Caki2 (cell line): Measurements from ENCODE around the gene CERT1. TPM values are rescaled to one million over a fixed set of nuclear protein-coding genes. Genes with fewer than 3 reads are reported as not detected.

Source experiments
- DNase-seq: peaks from one replicate; pipeline ENCODE4 v3.0.0-alpha.2; 2015; ENCODE audit warnings: low read depth
- in situ Hi-C: cut with HindIII; loops from 2 replicates; pipeline ENCODE4 v1.10.0; 2016; ENCODE audit warnings: low sequenced_read_pairs, low pct_unique_long_range_greater_than_20kb, mixed read lengths
- total RNA-seq: library from RNA; depleted of rRNA; stranded (reverse); fragments of >200 nt; shearing (Covaris generic); gene quantifications from 2 replicates; pipeline ENCODE4 v1.2.3, GENCODE V29; 2014; ENCODE audit warnings: low replicate concordance

CERT1 gene
- total RNA-seq, 1 experiment from 2014 or later = 11.0 TPM

DNA sequence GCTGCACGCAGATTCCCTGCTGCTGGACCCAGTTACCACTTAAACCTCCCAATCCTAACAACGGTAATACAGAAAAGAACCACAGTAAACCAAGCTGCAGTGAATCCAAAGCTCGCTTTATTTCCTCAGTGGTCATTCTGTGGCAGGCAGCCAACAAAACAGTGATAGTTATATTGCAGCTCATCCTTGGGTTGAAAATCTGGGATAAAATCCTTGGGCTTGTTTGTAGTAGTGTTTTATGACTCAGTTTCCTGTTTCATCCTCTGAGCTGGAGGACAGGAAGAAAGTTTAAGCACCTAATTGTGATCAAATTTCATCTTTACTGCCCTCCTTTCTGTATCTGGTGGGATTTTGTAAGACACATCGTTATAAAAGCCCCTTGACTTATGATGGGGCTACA lies 143.0 kb downstream of the CERT1 start:
- in situ Hi-C loops = no loop called here
- no peak for DNase-seq

DNA sequence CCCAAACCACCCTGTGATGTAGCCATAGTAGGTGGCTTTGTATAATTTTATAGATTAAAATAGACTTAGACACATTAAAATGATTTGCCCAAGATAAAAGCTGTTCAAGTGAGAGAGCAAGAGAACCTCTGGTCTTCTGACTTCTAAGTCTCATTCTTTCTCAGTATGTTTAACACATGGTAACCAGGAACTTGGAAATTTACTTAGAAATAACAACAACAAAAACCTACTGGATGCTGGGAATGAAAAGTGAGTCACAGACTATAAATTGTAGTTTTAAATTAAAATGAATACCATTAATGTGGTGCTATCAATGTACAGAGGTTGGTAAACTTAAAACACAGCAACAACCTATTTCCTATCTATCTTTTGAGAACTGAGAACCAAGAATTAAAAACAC lies 144.0 kb downstream of the CERT1 start:
- DNase-seq = no peak

GRCh38 chr5:75366787-75367186 lies 144.6 kb downstream of the CERT1 start:
- no peak for DNase-seq
- in situ Hi-C loops = no loop called here

More for the DNA sequence above, 144.0 kb downstream of the CERT1 start:
- in situ Hi-C loops = no loop called here

- in situ Hi-C loops = no loop called here
- no peak for DNase-seq
Observed at GRCh38 chr5:75365740-75366139, 145.7 kb downstream of the CERT1 start.

DNA sequence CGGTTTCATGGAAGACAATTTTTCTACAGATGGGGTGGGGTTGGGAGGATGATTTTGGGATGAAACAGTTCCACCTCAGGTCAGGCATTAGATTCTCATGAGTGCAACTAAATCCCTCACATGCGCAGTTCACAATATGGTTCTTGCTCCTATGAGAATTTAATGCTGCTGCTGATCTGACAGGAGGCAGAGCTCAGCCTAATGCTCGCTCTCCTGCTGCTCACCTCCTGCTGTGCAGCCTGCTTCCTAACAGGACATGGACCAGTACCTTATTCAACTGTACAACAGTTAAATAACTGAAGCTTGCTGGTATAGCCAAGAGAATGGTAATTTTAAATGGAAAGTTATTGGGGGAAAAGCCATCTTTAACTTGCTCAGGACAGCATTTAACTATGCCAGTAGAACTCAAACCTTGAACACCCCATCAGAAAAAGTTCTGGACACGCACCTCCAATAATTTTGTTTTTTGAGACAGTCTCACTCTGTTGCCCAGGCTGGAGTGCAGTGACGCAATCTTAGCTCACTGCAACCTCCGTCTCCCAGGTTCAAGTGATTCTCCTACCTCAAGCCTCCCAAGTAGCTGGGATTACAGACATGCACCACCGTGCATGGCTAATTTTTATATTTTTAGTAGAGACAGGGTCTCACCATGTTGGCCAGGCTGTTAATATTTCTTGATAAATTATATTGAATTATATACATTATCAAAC lies 146.7 kb downstream of the CERT1 start:
- in situ Hi-C loops = no loop called here
- no peak for DNase-seq

- DNase-seq = no peak
- in situ Hi-C loops = no loop called here
Observed at GRCh38 chr5:75363726-75364495, 147.5 kb downstream of the CERT1 start.

DNA sequence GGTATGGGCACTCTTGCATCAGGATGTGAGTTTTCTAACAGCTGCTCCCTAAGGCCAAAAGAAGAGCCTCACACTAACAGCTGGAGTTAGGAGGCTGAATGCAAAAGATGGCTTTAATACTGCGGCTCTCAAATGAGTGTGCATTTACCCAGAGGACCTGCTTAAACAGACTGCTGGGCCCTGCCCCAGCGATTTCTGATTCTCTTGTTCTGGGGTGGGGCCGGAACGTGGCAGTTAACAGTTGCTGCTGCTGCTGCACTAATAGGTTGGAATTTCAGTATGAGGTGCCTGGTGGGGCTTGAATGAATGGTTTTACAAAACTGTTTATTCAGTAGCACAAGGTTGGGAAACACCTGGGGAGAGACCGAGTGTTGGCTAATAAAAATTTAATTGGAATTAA lies 148.3 kb downstream of the CERT1 start:
- in situ Hi-C loops = no loop called here

DNA sequence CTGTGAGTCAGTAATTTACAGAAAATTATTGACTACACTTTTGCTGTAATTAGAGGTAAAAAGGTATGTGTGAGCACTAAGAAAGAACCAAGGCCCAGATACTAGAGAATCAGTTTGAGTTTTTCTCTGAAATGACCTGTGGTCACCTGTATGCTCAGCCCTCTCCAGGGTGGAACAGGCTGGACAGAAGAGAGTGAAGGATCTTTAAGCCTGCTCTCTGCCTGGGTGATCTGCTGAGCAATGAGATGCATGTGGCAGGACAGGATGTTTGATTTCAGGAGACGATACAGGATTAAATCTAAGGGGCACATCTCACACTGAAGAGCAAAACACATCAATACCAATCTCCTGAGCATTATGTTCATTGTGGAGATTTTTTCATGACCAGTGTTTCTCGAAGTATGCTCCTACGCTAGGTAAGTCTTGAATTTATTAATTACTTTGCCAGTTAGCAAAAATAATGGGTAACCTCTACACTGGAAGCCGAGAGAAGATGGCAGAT lies 148.9 kb downstream of the CERT1 start:
- no peak for DNase-seq
- in situ Hi-C loops = no loop called here

More for the DNA sequence above, 148.3 kb downstream of the CERT1 start:
- DNase-seq = no peak

DNA sequence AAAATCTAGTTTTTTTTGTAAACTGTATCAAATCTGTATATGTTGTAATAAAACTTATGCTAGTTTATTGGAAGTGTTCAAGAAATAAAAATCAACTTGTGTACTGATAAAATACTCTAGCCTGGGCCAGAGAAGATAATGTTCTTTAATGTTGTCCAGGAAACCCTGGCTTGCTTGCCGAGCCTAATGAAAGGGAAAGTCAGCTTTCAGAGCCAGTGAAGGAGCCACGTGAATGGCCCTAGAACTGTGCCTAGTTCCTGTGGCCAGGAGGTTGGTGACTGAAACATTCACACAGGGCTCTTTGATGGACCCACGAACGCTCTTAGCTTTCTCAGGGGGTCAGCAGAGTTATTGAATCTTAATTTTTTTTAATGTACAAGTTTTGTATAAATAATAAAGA lies 150.1 kb downstream of the CERT1 start:
- no peak for DNase-seq
- in situ Hi-C loops = no loop called here

GRCh38 chr5:75358117-75358516 lies 153.3 kb downstream of the CERT1 start:
- in situ Hi-C loops = no loop called here
- no peak for DNase-seq

GRCh38 chr5:75356719-75357118 lies 154.7 kb downstream of the CERT1 start:
- in situ Hi-C loops = no loop called here
- DNase-seq = no peak

DNA sequence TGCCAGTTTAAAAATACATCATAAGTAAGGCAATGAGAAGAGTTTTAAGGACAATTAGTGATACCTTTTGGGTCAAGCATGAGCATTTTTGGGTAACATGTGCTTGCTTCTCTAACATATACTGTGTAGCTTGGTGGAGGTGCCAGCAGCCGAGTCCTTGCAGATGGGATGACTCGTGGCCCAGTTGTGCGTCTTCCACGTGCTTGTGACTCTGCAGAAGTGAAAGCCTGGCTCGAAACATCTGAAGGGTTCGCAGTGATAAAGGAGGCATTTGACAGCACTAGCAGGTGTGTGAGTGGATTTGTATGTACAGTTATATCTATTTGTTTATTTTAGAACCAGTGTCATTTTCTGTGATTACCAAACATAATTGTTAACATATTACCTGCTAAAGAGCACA lies 156.2 kb downstream of the CERT1 start:
- in situ Hi-C loops = no loop called here
- no peak for DNase-seq

DNA sequence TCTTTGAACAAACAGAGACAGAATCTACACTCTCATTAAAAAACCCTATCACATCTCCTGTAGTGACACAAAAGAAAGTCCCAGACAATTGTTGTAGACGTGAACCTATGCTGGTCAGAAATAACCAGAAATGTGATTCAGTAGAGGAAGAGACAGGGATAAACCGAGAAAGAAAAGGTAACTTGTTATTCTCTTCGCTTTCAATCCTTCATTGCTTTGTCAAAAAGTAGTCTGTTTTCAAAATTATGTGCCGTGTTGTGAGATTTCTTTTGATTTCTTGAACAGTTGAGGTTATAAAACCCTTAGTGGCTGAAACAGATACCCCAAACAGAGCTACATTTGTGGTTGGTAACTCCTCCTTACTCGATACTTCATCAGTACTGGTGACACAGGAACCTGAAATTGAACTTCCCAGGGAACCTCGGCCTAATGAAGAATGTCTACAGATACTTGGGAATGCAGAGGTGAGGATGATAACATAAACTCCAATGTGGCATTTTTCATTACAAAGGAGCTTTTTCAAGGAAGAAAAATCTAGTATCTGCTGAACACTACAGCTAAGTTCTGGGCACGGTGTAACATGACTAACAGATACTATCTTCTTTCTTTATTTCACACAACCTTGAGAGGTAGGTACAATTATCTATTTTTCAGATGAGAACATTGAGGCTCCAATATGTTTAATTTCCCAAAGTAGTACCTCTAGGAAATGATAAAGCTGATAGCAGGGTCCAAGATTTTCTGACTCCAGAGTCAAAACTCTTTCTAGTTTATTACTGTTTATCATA lies 160.1 kb downstream of the CERT1 start:
- in situ Hi-C loops = no loop called here
- no peak for DNase-seq

DNA sequence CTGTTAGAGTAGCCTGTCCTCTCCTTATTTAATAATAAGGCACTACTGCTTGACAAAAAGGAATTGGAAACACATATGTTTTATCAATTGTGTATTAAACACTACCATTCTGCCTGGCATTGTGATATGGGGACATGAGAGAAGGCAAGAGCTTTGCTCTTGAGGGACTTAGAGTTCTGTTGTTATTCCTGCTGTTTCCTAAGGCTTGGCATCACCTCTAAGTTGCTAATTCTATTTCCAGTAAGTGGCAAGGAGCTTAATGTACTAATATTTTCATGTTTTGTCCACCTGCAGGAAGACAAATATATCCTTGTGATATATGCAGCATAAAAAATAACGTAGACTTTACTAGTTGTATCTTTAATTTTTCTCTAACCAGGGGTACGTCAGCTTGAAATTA lies 161.8 kb downstream of the CERT1 start:
- in situ Hi-C loops = no loop called here
- no peak for DNase-seq

DNA sequence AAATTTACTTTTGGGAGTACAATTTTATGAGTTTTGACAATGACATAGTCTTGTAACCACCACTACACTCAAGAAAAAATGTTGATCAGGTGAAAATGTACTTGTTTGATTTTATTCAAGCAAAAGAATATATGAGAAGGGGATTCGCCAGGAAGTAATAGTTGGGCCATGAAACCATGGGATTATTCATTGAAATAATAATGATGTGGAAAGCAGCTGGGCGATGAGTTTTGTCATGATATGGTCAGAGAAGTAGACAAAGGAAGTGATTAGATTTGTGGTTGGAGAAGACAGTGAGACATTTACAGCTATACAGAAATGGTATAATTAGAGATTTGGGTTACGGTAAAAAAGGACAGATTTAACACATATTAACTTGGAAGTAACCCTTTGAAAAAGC lies 163.2 kb downstream of the CERT1 start:
- DNase-seq = no peak
- in situ Hi-C loops = no loop called here

DNA sequence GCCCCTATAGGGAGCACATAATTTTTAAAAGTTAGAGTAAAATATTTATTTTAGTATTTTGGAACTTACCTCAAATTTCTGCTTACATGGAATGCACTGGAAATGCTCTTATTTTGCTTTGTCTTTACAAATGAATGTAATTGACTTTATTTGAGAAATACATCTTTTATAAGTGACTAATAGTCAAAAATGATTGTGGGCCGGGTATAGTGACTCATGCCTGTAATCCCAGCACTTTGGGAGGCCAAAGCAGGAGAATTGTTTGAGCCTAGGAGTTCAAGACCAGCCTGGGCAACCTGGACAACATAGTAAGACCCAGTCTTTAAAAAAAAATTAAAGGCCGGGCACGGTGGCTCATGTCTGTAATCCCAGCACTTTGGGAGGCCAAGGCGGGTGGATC lies 168.6 kb downstream of the CERT1 start:
- in situ Hi-C loops = no loop called here
- no peak for DNase-seq

DNA sequence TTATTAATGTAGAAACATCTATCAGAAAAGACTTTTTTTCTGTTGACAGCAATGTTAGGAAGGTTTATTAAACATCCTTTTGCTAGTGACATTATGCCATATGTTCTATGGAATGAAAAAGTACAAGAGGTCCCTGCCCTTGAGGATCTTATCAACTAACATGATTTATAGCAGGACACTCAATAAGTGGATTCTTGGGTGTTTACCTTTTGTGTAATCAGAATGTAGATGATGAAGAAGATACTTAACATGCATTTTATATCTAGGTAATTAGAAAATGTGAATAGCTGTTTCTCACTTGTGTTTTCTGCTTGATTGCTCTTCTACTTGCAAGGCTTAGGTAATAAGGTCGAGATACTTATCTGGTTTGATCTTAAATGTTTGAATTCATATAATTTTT lies 169.5 kb downstream of the CERT1 start:
- DNase-seq = no peak
- in situ Hi-C loops = no loop called here

GRCh38 chr5:75340714-75341478 lies 170.5 kb downstream of the CERT1 start:
- in situ Hi-C loops = no loop called here
- no peak for DNase-seq
